Measurements from ENCODE around the gene PTGIR. TPM values are rescaled to one million over a fixed set of nuclear protein-coding genes. Genes with fewer than 3 reads are reported as not detected.
A peak's percentile ranks its signal among the peaks of the same experiment; 100 is the strongest.

PTGIR gene, protein sequence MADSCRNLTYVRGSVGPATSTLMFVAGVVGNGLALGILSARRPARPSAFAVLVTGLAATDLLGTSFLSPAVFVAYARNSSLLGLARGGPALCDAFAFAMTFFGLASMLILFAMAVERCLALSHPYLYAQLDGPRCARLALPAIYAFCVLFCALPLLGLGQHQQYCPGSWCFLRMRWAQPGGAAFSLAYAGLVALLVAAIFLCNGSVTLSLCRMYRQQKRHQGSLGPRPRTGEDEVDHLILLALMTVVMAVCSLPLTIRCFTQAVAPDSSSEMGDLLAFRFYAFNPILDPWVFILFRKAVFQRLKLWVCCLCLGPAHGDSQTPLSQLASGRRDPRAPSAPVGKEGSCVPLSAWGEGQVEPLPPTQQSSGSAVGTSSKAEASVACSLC
- total RNA-seq: 10 to 100 TPM; 45.4 to 48.8 TPM

DNA sequence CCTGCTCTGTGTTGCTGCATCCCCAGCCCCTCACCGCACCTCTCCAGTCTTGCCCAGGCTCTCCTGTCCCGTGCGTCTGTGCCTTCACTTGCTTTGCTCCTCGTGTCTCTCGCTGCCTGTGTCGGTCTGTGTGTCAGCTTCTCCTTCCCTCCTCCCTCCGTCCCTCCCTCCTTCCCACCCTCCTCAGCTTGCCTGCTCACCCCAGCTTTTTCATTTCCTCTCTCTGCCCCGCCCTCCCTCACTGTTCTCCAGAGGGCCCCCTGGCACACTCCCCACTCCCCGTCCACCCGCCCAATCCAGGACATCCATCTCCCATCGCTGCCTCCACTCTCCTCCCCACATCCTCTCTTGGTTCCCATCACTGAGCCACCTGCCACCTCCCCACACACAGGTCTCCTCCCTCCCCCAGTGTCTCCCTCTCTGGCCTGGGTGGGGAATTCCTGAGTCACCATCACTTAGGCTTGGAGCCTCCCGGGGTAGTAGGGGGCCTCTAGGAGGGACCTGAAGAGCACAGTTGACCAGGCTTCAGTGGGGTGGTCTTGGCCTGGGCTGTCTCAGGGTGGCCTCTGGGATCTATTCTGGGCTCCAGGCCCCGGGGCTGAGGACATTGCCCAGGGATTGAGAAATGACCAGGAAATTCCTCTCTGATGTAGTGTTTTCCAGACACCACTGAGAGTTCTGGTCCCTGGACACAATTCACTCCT is at the start of gene PTGIR:
PTGIR (minus strand) TSS at position 132 of the 704 bp plus-strand sequence. CDS start 864 bp downstream, outside the sequence.
- DNase-seq (peak; percentile 62), ATAC-seq (peak; percentile 64)
- ChIA-PET POLR2A (interaction anchor here (0.9 to 11.8 kb wide), 6 partner anchors 7 to 23 kb away, joined by 3 to 116 read pairs (median 6); no protein-coding TSS in a partner anchor), CTCF (interaction anchor here (1.1 to 5.1 kb wide), 4 partner anchors 8 to 37 kb away, joined by 4 to 28 read pairs (median 8); partner anchors contain the start of genes CALM3 and DACT3)
- intact Hi-C loops (cut with micrococcal nuclease): no loop called here
- H3K27me3 Mint-ChIP-seq: peaks cover 3% of the 10 kb centered on the region
- H3K36me3 Mint-ChIP-seq (ENCODE audit: low read depth): peaks cover 34% of the 10 kb centered on the region
- TF ChIP-seq, protein P1, sequence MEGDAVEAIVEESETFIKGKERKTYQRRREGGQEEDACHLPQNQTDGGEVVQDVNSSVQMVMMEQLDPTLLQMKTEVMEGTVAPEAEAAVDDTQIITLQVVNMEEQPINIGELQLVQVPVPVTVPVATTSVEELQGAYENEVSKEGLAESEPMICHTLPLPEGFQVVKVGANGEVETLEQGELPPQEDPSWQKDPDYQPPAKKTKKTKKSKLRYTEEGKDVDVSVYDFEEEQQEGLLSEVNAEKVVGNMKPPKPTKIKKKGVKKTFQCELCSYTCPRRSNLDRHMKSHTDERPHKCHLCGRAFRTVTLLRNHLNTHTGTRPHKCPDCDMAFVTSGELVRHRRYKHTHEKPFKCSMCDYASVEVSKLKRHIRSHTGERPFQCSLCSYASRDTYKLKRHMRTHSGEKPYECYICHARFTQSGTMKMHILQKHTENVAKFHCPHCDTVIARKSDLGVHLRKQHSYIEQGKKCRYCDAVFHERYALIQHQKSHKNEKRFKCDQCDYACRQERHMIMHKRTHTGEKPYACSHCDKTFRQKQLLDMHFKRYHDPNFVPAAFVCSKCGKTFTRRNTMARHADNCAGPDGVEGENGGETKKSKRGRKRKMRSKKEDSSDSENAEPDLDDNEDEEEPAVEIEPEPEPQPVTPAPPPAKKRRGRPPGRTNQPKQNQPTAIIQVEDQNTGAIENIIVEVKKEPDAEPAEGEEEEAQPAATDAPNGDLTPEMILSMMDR (IDR thresholded peaks at IDR 0.05): no peak
- H3K9me3 Mint-ChIP-seq: no peaks in the 10 kb centered on the region
- peak within 1 kb of the TSS; percentile 96 for H3K27ac Mint-ChIP-seq
- peaks cover 49% of the 10 kb centered on the region for H3K4me1 Mint-ChIP-seq (ENCODE audit: low read depth)
- H3K4me3 Mint-ChIP-seq: peak within 1 kb of the TSS; percentile 96

GRCh38 chr19:46670813-46671212 is 45.9 kb upstream of the PTGIR start:
- H3K27ac Mint-ChIP-seq: no peak overlapping the region
- no peak for ATAC-seq
- H3K9me3 Mint-ChIP-seq: no peaks in the 10 kb centered on the region
- TF ChIP-seq, protein P1 (IDR thresholded peaks at IDR 0.05): no peak
- H3K27me3 Mint-ChIP-seq: no peaks in the 10 kb centered on the region
- DNase-seq: no peak
- ChIA-PET CTCF (no interaction called here), POLR2A (no interaction called here)
- no peak overlapping the region for H3K4me3 Mint-ChIP-seq
- intact Hi-C loops (cut with micrococcal nuclease): no loop called here
- H3K4me1 Mint-ChIP-seq (ENCODE audit: low read depth): no peaks in the 10 kb centered on the region
- peaks cover 25% of the 10 kb centered on the region for H3K36me3 Mint-ChIP-seq (ENCODE audit: low read depth)

DNA sequence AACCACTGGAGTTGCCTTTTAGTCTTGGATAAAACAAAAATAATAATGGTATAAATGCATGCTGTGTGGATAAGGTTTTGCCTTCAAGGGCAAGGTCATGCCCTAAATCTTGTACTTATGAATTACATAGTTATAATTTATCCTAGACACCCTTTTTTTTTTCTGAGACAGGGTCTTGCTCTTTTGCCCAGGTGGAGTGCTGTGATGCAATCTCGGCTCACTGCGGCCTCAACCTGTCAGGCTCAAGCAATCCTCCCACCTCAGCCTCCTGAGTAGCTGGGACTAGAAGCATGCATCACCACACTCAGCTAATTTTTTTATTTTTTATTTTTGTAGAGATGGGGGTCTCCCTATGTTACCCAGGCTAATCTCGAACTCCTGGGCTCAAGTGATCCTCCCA is 43.8 kb upstream of the PTGIR start:
- intact Hi-C loops (cut with micrococcal nuclease): no loop called here
- ChIA-PET POLR2A (no interaction called here), CTCF (no interaction called here)
- H3K9me3 Mint-ChIP-seq: no peaks in the 10 kb centered on the region
- DNase-seq (no peak), ATAC-seq (no peak)
- H3K36me3 Mint-ChIP-seq (ENCODE audit: low read depth): peaks cover 10% of the 10 kb centered on the region
- no peak overlapping the region for H3K27ac Mint-ChIP-seq
- TF ChIP-seq, protein P1 (IDR thresholded peaks at IDR 0.05): no peak
- H3K4me3 Mint-ChIP-seq: no peak overlapping the region
- H3K27me3 Mint-ChIP-seq: no peaks in the 10 kb centered on the region
- no peaks in the 10 kb centered on the region for H3K4me1 Mint-ChIP-seq (ENCODE audit: low read depth)

- no peak for DNase-seq
- intact Hi-C loops (cut with micrococcal nuclease): no loop called here
- no peak overlapping the region for H3K4me3 Mint-ChIP-seq
- H3K4me1 Mint-ChIP-seq (ENCODE audit: low read depth): peaks cover 15% of the 10 kb centered on the region
- ChIA-PET CTCF (interaction anchor here (4.9 kb wide), 1 partner anchor 51 kb away, joined by 300 read pairs; no protein-coding TSS in a partner anchor), POLR2A (no interaction called here)
- no peak overlapping the region for H3K27ac Mint-ChIP-seq
- TF ChIP-seq, protein P1 (IDR thresholded peaks at IDR 0.05): no peak
- ATAC-seq: no peak
- H3K9me3 Mint-ChIP-seq: no peaks in the 10 kb centered on the region
- H3K27me3 Mint-ChIP-seq: peaks cover 1% of the 10 kb centered on the region
- no peaks in the 10 kb centered on the region for H3K36me3 Mint-ChIP-seq (ENCODE audit: low read depth)
Observed at GRCh38 chr19:46665072-46665471, 40.2 kb upstream of the PTGIR start.

Data from activated CD8-positive, alpha-beta T cell treated with anti-CD3 and anti-CD28 coated beads for 36 hours (primary cell).